ENCODE data around the gene RPS6KA5. TPM values are rescaled to one million over a fixed set of nuclear protein-coding genes. Genes with fewer than 3 reads are reported as not detected.
"Not testable (repeated sequence)": the region's sequence is repeated elsewhere in the genome, so short reads cannot be mapped to it uniquely, and the experiment has no call there.

The RPS6KA5 gene
- total RNA-seq, 2 experiments from 2014 or later: 28.0 to 29.8 TPM

DNA sequence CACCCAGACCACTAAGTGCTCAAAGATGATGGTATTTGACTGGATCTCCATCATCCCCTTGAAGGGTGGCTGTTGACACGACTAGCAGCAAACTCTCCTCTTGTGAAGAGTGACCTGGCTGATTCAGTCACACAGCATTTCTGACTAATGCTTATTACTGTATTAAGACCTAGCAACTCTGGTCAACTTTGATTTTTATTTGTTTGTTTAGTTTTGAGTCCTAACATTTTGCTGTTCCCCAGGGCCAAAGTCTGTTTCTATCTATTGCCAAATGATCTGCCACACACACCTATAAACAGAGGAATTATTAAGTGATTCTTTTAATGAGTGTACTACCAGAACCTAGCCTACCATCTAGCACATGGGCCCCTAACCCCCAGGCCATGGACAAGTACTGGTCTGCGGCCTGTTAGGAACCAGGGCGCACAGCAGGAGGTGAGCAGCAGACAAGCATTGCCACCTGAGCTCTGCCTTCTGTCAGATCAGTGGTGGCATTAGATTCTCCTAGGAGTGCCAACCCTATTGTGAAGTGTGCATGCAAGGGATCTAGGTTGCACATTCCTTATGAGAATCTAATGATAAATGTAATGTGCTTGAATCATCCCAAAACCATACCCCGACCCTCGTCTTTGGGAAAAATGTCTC is 120.0 kb downstream of the RPS6KA5 start:
- CTCF ChIA-PET: no interaction called here
- no peak overlapping the region for H3K4me3 ChIP-seq (ENCODE audit: low read length)
- no peaks in the 10 kb centered on the region for H3K27me3 ChIP-seq (ENCODE audit: control insufficient read depth in 1 of 2, insufficient read depth in 2 of 2, low read length in 2 of 2)
- Mint-ChIP-seq H3K4me1 (ENCODE audit: low read depth) (no peaks in the 10 kb centered on the region), H3K27ac (no peak overlapping the region), H3K36me3 (ENCODE audit: low read depth) (peaks cover 80% of the 10 kb centered on the region), H3K27me3 (no peaks in the 10 kb centered on the region), H3K9me3 (peaks cover 15% of the 10 kb centered on the region), H3K4me3 (no peak overlapping the region)
- no peaks in the 10 kb centered on the region for H3K4me1 ChIP-seq (ENCODE audit: insufficient read depth, low read length)
- ATAC-seq (ENCODE audit: poor library complexity) (no peak), DNase-seq (no peak)
- peaks cover 11 to 16% of the 10 kb centered on the region in 2 experiments for H3K9me3 ChIP-seq (ENCODE audit: control insufficient read depth in 1 of 2, insufficient read depth in 1 of 2, low read length in 2 of 2)
- POLR2A ChIA-PET: no interaction called here
- TF ChIP-seq, protein P1, sequence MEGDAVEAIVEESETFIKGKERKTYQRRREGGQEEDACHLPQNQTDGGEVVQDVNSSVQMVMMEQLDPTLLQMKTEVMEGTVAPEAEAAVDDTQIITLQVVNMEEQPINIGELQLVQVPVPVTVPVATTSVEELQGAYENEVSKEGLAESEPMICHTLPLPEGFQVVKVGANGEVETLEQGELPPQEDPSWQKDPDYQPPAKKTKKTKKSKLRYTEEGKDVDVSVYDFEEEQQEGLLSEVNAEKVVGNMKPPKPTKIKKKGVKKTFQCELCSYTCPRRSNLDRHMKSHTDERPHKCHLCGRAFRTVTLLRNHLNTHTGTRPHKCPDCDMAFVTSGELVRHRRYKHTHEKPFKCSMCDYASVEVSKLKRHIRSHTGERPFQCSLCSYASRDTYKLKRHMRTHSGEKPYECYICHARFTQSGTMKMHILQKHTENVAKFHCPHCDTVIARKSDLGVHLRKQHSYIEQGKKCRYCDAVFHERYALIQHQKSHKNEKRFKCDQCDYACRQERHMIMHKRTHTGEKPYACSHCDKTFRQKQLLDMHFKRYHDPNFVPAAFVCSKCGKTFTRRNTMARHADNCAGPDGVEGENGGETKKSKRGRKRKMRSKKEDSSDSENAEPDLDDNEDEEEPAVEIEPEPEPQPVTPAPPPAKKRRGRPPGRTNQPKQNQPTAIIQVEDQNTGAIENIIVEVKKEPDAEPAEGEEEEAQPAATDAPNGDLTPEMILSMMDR (IDR thresholded peaks at IDR 0.05): no peak
- H3K36me3 ChIP-seq (ENCODE audit: insufficient read depth, low read length): peaks cover 33% of the 10 kb centered on the region
- H3K27ac ChIP-seq (ENCODE audit: low read depth in 1 of 2, low read length in 2 of 2): no peak overlapping the region
- intact Hi-C loops (cut with DNase I, micrococcal nuclease): no loop called here

DNA sequence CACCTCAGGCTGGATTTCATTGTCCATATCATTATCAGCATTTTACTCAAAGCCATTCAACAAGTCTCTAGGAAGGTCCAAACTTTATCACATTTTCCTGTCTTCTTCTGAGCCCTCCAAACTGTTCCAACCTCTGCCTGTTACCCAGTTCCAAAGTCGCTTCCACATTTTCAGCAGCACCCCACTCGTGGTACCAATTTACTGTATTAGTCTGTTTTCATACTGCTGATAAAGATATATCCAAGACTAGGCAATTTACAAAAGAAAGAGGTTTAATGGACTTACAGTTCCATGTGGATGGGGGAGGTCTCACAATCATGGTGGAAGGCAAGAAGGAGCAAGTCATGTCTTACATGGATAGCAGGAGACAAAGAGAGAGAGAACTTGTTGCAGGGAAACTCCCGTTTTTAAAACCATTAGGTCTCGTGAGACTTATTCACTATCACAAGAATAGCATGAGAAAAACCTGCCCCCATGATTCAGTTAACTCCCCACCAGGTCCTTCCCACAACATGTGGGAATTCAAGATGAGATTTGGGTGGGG is 121.1 kb downstream of the RPS6KA5 start:
- peaks cover 76% of the 10 kb centered on the region for H3K36me3 Mint-ChIP-seq (ENCODE audit: low read depth)
- H3K4me3 Mint-ChIP-seq; CTCF ChIA-PET; H3K27ac ChIP-seq (ENCODE audit: low read depth in 1 of 2, low read length in 2 of 2); H3K4me1 ChIP-seq (ENCODE audit: insufficient read depth, low read length); DNase-seq; H3K27me3 ChIP-seq (ENCODE audit: control insufficient read depth in 1 of 2, insufficient read depth in 2 of 2, low read length in 2 of 2); H3K4me1 Mint-ChIP-seq (ENCODE audit: low read depth); intact Hi-C loops (cut with DNase I, micrococcal nuclease); ATAC-seq (ENCODE audit: poor library complexity); H3K4me3 ChIP-seq (ENCODE audit: low read length); H3K27ac Mint-ChIP-seq; POLR2A ChIA-PET; H3K27me3 Mint-ChIP-seq: not testable (repeated sequence)
- peaks cover 33% of the 10 kb centered on the region for H3K36me3 ChIP-seq (ENCODE audit: insufficient read depth, low read length)
- H3K9me3 ChIP-seq (ENCODE audit: control insufficient read depth in 1 of 2, insufficient read depth in 1 of 2, low read length in 2 of 2): peaks cover 11 to 16% of the 10 kb centered on the region in 2 experiments
- peaks cover 15% of the 10 kb centered on the region for H3K9me3 Mint-ChIP-seq

DNA sequence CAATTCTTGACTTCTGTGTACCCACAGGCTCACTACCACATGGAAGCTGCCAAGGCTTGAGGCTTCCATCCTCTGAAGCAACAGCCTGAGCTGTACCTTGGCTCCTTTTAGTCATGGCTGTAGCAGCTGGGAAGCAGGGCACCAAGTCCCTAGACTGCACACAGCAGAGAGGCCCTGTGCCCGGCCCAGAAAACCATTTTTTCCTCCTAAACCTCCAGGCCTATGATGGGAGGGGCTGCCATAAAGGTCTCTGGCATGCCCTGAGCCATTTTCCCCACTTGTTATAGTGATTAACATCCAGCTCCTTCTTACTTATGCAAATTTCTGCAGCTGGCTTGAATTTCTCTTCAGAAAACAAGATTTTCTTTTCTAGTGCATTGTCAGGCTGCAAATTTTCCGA is 121.8 kb downstream of the RPS6KA5 start:
- Mint-ChIP-seq H3K4me3 (no peak overlapping the region), H3K27ac (no peak overlapping the region), H3K36me3 (ENCODE audit: low read depth) (peaks cover 70% of the 10 kb centered on the region), H3K27me3 (no peaks in the 10 kb centered on the region), H3K9me3 (peaks cover 15% of the 10 kb centered on the region), H3K4me1 (ENCODE audit: low read depth) (no peaks in the 10 kb centered on the region)
- Histone ChIP-seq H3K4me3 (ENCODE audit: low read length) (no peak overlapping the region), H3K27ac (ENCODE audit: low read depth in 1 of 2, low read length in 2 of 2) (no peak overlapping the region), H3K9me3 (ENCODE audit: control insufficient read depth in 1 of 2, insufficient read depth in 1 of 2, low read length in 2 of 2) (peaks cover 11 to 16% of the 10 kb centered on the region in 2 experiments), H3K27me3 (ENCODE audit: control insufficient read depth in 1 of 2, insufficient read depth in 2 of 2, low read length in 2 of 2) (no peaks in the 10 kb centered on the region), H3K4me1 (ENCODE audit: insufficient read depth, low read length) (no peaks in the 10 kb centered on the region), H3K36me3 (ENCODE audit: insufficient read depth, low read length) (peaks cover 33% of the 10 kb centered on the region)
- CTCF ChIA-PET: no interaction called here
- DNase-seq: no peak
- TF ChIP-seq, protein P1 (IDR thresholded peaks at IDR 0.05): no peak
- POLR2A ChIA-PET: interaction anchor here (1.1 kb wide), 1 partner anchor 11 kb away, joined by 3 read pairs; no protein-coding TSS in a partner anchor
- intact Hi-C loops (cut with DNase I, micrococcal nuclease): no loop called here
- no peak for ATAC-seq (ENCODE audit: poor library complexity)
